Activated T-cell treated with anti-CD3 and anti-CD28 coated beads, Interleukin-2, amount 50 U/mL, for 4 hours (primary cell): Measurements from ENCODE around the gene MAPK8IP1. TPM values are rescaled to one million over a fixed set of nuclear protein-coding genes. Genes with fewer than 3 reads are reported as not detected.

Experiments used
- ATAC-seq, 2 donors: fragments of 200-7000 bp; cut with Tn5 transposase; one replicate each; pipeline ENCODE4 v1.10.0; 2021
- DNase-seq: peaks from one replicate; pipeline ENCODE4 v3.0.0-alpha.2; 2020
- H3K27me3 Mint-ChIP-seq: one replicate; pipeline ENCODE4 v1.8.0; 2021; ENCODE audit warnings: low read depth, mixed read lengths
- H3K36me3 Mint-ChIP-seq: one replicate; pipeline ENCODE4 v1.8.0; 2022; ENCODE audit warnings: mixed read lengths; ENCODE audit not compliant: insufficient read depth
- H3K4me1 Mint-ChIP-seq: one replicate; pipeline ENCODE4 v1.8.0; 2021; ENCODE audit warnings: low read depth, mixed read lengths
- H3K4me3 Mint-ChIP-seq: one replicate; pipeline ENCODE4 v1.8.0; 2021; ENCODE audit warnings: mild to moderate bottlenecking, moderate library complexity, mixed read lengths
- H3K9me3 Mint-ChIP-seq: one replicate; pipeline ENCODE4 v1.8.0; 2021; ENCODE audit warnings: mixed read lengths
- total RNA-seq, 3 donors: library from RNA; stranded (reverse); gene quantifications; one replicate each; pipeline ENCODE4 v1.2.1, GENCODE V29; 2021

Gene MAPK8IP1
- total RNA-seq, 3 donors from 2014 or later: 0.71 to 1.4 (median 0.87) TPM

DNA sequence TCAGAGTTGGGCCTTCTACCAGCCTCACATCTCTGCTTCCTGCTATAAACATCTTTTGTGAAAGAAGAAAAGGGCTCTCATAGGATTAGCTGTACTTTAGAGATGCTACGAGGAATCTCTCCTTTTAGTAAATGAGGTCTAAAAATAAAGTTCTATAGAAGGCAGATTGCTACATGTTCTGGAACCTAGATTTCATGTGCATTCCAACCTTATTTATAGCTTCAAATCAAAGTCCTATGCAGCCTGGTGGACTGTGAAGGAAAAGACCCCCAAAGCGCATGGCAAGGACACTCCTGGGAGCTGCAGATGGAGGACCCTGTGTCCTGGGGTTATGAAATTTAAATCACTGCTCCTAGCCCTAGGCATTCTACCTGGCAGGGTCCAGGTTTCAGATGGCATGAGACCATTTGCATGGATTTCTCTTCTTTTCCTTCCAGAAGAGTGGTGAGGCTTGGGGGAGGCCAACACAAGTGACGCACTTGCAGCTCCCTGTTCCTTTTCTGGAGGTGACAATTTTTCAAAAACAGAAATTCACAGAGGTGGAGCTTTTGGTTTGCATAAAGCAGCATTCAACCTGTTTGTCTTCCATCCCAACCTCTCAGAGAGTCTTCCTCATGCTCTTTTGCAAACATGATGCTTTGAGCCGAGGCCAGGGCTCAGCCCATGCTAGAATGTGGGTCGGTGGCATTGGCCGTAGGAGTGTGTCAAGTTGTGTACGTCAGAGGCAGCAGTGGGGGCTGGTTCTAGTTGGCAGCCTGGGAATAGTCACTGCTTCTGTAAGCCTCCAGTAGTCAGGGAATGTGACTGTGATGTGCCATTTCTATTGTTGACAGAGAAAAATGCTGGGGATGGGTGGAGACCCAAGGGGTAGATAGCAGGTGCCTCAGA lies 31.9 kb upstream of the MAPK8IP1 start:
- H3K9me3 Mint-ChIP-seq: no peaks in the 10 kb centered on the region
- H3K4me3 Mint-ChIP-seq: no peak overlapping the region
- no peaks in the 10 kb centered on the region for H3K27me3 Mint-ChIP-seq
- peaks cover 15% of the 10 kb centered on the region for H3K36me3 Mint-ChIP-seq
- DNase-seq: no peak
- peaks cover 31% of the 10 kb centered on the region for H3K4me1 Mint-ChIP-seq
- ATAC-seq: no peak

DNA sequence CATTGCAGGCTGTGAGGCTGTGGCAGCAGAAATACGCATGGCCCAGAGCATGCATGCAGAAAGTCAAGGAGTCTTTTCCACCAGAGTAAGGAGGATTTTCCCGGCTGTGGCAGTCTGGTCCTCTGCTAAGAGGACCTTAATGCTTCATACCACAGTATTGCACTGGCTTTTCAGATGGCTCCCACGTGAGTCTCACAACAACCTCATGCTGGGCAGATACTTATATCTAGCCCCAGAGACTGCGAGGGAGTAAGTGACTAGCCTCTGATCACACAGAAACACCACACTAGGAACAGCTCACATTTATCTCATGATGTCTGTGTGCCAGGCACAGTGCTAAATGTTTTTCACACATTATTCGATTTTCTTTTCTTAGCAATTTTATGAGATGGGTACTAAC lies 30.1 kb upstream of the MAPK8IP1 start:
- ATAC-seq (no peak), DNase-seq (no peak)
- H3K27me3 Mint-ChIP-seq: no peaks in the 10 kb centered on the region
- H3K4me3 Mint-ChIP-seq: no peak overlapping the region
- H3K36me3 Mint-ChIP-seq: peaks cover 21% of the 10 kb centered on the region
- H3K4me1 Mint-ChIP-seq: peaks cover 18% of the 10 kb centered on the region
- no peaks in the 10 kb centered on the region for H3K9me3 Mint-ChIP-seq

DNA sequence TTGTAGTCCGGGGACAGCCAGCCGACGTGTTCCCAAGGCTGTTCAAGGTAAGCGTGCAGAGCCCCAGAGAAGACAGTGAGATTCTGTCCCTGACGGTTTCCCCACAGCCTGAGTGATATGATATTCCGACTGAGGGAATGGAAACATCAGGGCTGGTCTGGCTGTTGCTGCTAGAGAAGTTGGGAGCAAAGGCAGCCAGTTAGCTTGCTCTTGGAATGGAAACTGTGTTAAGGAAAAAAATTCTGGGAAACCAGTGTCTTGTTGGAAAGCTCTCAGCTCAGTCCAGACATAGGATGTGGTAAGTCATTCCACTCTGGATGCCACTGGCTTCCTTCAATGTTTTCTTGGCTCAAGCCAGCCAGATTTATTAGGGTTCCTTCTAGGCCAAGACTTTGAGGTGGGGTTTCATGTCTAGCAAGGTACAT lies 29.4 kb upstream of the MAPK8IP1 start:
- peaks cover 27% of the 10 kb centered on the region for H3K36me3 Mint-ChIP-seq
- DNase-seq (no peak), ATAC-seq (no peak)
- no peak overlapping the region for H3K4me3 Mint-ChIP-seq
- peaks cover 12% of the 10 kb centered on the region for H3K4me1 Mint-ChIP-seq
- no peaks in the 10 kb centered on the region for H3K27me3 Mint-ChIP-seq
- H3K9me3 Mint-ChIP-seq: no peaks in the 10 kb centered on the region

DNA sequence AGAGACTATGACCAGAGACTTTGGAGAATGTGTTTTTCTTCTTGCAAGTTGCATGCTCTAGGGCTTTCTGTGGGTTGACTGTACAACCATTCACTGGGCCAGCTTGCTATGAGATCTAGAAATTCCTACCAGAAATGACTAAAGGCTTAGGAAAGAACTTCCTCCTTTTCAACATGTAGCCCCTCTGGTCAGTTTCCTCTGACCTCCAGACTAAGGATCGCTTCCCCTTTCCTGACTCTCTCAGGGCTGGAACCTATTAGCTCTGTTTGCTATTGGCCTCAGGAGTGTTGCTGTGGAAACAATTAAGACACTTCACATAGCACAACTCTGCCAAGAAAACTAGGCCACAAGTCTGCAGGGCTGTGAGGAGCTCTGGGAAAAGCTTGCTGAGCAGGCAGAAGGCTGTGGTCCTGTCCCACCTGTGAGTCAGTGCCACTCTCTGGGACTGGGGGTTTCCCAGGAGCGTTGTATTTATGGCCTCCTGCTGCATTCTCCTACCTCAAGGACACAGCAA lies 27.4 kb upstream of the MAPK8IP1 start:
- H3K9me3 Mint-ChIP-seq: no peaks in the 10 kb centered on the region
- no peak overlapping the region for H3K4me3 Mint-ChIP-seq
- H3K4me1 Mint-ChIP-seq: no peaks in the 10 kb centered on the region
- DNase-seq: no peak
- no peaks in the 10 kb centered on the region for H3K27me3 Mint-ChIP-seq
- no peak for ATAC-seq
- peaks cover 42% of the 10 kb centered on the region for H3K36me3 Mint-ChIP-seq

DNA sequence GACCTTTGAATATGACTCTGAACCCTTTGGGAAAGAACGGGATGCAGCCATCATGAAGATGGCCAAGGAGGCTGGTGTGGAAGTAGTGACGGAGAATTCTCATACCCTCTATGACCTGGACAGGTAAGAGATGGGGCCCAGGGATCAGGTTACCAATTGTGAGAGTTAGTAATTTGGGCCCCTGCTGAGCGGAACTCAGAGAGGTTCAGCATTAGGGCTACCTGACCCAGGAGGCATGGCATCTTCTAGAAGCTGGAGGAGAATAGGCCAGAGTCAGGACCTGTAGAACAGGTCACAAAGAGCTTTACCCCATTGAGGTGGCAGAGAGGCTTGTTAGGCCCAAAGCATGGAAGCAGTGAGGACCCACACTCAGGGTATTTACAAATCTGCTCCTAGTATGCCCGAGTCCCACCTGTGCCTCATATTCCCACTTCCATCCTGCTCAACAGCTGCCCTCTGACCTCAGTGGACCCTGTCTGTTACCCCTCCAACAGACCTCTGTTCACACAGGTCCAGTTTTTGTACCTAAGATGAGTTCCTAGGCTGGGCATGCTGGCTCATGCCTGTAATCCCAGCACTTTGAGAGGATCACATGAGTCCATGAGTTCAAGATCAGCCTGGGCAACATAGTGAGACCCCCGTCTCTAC lies 26.6 kb upstream of the MAPK8IP1 start:
- no peaks in the 10 kb centered on the region for H3K27me3 Mint-ChIP-seq
- no peak for DNase-seq
- peaks cover 45% of the 10 kb centered on the region for H3K36me3 Mint-ChIP-seq
- H3K4me3 Mint-ChIP-seq: no peak overlapping the region
- no peaks in the 10 kb centered on the region for H3K9me3 Mint-ChIP-seq
- H3K4me1 Mint-ChIP-seq: no peaks in the 10 kb centered on the region
- no peak for ATAC-seq

DNA sequence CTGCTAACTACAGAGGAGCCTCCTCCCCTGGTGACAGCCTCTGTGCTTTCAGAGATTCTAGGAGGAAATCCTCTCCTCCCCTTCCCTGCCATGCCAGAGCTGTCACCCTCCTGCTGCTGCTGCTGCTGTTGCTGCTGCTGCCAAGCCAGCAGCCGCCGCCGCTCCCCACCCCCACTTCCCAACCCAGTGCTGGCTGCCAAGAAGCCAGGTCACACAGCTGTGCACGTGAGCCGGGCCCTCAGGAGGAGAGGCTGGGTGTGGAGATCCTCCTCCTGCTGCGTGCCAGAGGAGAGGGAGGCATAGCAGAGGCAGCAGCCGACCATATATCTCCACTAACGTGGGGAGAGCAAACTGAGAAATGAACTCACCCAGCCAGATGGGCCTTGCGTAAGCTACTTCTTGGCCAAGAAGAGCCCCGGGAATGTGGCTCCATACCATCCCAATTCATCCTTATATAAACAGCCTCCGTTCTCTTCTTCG lies 25.8 kb upstream of the MAPK8IP1 start:
- H3K27me3 Mint-ChIP-seq: no peaks in the 10 kb centered on the region
- no peak for ATAC-seq
- DNase-seq: no peak
- no peak overlapping the region for H3K4me3 Mint-ChIP-seq
- no peaks in the 10 kb centered on the region for H3K4me1 Mint-ChIP-seq
- no peaks in the 10 kb centered on the region for H3K9me3 Mint-ChIP-seq
- H3K36me3 Mint-ChIP-seq: peaks cover 46% of the 10 kb centered on the region

DNA sequence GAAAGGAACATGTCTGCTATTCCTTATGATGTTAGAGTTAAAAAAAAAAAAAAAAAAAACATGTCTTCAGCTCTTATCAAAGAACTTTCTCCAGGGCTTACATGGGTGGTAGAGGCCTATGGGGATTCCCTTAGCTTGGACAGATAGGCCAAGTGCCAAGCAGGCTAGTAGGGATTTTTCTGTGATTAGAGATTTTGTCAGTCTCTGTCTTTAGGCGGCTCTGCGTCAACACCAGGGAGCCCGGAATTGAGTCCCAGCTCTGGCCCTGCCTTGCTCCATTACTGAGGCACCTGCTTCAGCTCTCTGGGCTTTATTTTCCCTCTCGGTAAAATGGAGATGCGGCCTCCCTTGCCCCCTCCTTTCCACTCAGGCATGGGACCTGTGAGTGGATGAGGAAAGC lies 25.1 kb upstream of the MAPK8IP1 start:
- peaks cover 48% of the 10 kb centered on the region for H3K36me3 Mint-ChIP-seq
- H3K4me3 Mint-ChIP-seq: no peak overlapping the region
- H3K4me1 Mint-ChIP-seq: no peaks in the 10 kb centered on the region
- H3K9me3 Mint-ChIP-seq: no peaks in the 10 kb centered on the region
- ATAC-seq (no peak), DNase-seq (no peak)
- H3K27me3 Mint-ChIP-seq: no peaks in the 10 kb centered on the region

DNA sequence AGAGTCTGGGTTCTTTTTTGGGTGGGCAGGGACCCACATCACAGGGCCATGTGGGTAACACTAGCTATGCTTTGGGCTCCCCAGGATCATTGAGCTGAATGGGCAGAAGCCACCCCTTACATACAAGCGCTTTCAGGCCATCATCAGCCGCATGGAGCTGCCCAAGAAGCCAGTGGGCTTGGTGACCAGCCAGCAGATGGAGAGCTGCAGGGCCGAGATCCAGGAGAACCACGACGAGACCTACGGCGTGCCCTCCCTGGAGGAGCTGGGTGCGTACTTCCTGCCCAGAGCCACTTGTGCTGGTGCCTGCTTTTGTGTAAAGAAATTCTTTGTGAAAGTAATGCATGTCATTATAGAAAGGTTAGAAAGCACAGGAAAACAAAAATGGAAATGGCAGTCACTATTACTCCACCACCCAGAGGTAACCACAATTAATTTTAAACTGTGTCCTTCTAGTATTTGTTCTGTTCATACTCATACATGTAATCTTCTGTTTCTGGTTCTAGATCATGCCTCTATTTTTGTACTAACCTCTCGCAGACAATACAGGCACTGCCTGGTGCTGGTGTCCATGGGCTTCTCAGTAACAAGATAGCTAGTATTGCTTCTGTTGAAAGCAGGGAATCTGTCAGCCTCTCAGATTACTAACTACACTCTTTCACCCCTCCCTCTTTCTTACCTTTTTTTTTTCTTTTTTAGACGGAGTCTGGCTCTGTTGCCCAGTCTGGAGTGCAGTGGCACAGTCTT lies 24.5 kb upstream of the MAPK8IP1 start:
- Mint-ChIP-seq H3K4me1 (no peaks in the 10 kb centered on the region), H3K4me3 (no peak overlapping the region), H3K36me3 (peaks cover 51% of the 10 kb centered on the region), H3K9me3 (no peaks in the 10 kb centered on the region), H3K27me3 (no peaks in the 10 kb centered on the region)
- DNase-seq: no peak
- no peak for ATAC-seq

DNA sequence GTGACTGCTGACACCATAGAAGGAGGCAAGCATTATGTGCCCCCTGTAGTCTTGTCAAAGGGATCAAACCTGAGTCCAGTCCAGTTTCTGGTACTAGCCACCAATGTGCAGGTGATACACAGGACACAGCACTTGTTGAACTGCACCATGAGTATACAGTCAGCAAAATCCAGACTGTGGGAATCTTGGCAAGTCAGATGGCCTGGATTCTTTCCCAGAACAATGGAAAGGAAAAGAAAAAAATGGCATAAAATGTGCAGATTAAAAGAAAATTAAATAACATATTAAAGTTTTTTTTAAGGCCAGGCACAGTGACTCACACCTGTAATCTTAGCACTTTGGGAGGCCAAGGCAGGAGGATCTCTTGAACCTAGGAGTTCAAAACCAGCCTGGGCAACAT lies 21.4 kb upstream of the MAPK8IP1 start:
- Mint-ChIP-seq H3K9me3 (no peaks in the 10 kb centered on the region), H3K27me3 (no peaks in the 10 kb centered on the region), H3K4me1 (no peaks in the 10 kb centered on the region), H3K36me3 (peaks cover 56% of the 10 kb centered on the region), H3K4me3 (no peak overlapping the region)
- no peak for ATAC-seq
- no peak for DNase-seq

DNA sequence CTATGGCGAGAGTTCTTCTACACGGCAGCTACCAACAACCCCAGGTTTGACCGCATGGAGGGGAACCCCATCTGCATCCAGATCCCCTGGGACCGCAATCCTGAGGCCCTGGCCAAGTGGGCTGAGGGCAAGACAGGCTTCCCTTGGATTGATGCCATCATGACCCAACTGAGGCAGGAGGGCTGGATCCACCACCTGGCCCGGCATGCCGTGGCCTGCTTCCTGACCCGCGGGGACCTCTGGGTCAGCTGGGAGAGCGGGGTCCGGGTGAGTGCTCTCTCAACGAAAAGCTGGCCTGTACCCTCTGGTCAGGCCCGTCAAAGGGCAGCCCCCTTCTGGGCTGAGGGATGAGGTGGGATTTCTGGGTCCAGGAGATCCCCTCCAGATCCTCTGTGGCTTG lies 15.9 kb upstream of the MAPK8IP1 start:
- Mint-ChIP-seq H3K27me3 (no peaks in the 10 kb centered on the region), H3K9me3 (no peaks in the 10 kb centered on the region), H3K4me1 (no peaks in the 10 kb centered on the region), H3K4me3 (no peak overlapping the region), H3K36me3 (peaks cover 57% of the 10 kb centered on the region)
- no peak for ATAC-seq
- DNase-seq: no peak

DNA sequence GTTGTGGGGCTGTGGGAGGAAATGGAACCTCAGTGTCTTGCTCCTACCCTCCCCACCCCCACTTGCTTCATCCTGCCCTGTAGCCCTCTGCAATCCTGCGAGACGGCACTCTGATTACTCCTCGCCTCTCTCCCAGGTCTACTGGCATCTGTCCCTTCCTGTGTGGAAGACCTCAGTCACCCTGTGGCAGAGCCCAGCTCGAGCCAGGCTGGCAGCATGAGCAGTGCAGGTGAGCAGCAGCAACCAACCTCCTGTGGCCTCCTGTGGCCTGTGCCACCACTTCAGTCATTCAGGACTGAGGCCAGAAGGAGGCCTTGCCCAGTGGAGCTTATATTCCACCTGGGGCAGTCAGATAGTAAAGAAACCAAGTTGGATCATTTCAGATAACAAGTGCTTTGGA lies 14.7 kb upstream of the MAPK8IP1 start:
- DNase-seq: no peak
- Mint-ChIP-seq H3K27me3 (no peaks in the 10 kb centered on the region), H3K4me3 (no peak overlapping the region), H3K4me1 (no peaks in the 10 kb centered on the region), H3K36me3 (peaks cover 55% of the 10 kb centered on the region), H3K9me3 (no peaks in the 10 kb centered on the region)
- ATAC-seq: no peak

DNA sequence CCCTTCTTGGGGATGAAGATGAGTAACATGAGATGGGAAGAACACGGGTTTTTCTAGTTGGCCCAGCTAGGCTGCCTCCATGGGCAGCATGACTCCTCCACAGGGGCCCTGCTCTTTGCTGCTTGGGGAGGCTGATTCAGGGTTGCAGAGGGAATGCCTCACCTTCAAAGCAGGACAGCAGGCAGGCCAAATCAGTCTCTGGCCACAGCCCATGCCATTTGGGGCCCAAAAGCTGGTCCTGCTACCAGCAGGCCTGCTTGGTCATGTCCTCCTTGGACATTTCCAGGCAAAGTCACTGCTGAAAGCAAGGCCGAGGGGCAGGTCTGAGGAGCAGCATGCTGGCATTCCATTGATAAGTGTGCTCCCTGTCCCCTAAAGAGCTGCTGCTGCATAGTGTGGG lies 13.8 kb upstream of the MAPK8IP1 start:
- no peaks in the 10 kb centered on the region for H3K9me3 Mint-ChIP-seq
- no peaks in the 10 kb centered on the region for H3K4me1 Mint-ChIP-seq
- H3K36me3 Mint-ChIP-seq: peaks cover 51% of the 10 kb centered on the region
- DNase-seq (no peak), ATAC-seq (no peak)
- H3K4me3 Mint-ChIP-seq: no peak overlapping the region
- no peaks in the 10 kb centered on the region for H3K27me3 Mint-ChIP-seq

DNA sequence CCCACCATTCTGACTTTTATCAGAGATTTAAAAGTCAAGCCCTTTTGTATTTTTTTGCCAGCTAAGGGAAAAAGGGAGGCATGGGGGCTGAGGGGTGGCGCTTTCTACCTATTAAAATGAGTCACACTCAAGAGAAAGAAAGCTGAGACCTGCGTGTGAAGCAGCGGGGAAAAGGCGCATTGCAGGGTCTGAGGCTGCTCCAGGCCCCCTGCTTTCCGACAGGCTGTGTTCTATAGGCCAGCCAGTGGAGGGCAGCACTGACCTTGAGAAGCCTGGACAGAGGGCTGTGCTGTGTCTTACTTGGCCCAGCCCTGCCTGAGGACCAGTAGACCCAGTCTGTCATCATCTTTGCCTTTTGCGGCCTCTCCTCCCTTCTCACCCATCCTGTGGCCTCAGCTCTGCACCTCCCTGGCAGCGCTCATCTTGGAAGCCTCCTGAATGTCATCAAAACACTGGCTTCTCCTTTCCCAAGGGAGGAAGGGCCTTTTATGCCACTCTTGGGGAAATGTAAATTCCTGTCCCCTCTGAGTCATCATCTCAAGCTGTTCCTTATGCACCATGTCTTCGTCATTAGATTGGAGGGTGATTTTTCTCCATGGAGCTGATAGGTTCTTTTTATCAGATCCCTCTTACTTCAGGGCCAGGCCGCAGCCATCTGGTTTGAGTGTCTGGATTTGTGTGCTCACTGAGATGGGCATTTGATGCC lies 12.6 kb upstream of the MAPK8IP1 start:
- H3K4me3 Mint-ChIP-seq: no peak overlapping the region
- DNase-seq (no peak), ATAC-seq (peak; percentile 46 to 58)
- H3K27me3 Mint-ChIP-seq: no peaks in the 10 kb centered on the region
- H3K36me3 Mint-ChIP-seq: peaks cover 52% of the 10 kb centered on the region
- H3K9me3 Mint-ChIP-seq: no peaks in the 10 kb centered on the region
- no peaks in the 10 kb centered on the region for H3K4me1 Mint-ChIP-seq

DNA sequence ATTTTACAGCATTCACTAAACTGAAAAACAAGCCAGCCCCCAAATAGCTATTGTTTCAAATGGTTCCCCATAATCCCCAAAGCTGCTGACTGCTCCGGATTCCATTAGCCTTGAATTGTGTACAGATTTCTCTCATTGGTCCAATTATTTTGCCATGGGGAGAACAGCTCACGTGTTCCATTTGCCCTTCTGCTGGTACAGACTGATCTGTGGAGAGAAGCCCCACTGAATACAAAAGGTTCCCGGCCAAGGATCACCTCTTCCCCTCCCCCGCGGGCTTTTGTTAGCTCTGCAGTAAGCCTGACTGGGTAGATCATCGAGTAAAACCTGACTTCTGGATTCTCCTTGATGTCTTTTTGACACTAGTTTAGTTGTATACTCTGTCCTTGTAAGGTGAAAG lies 9.1 kb upstream of the MAPK8IP1 start:
- H3K9me3 Mint-ChIP-seq: no peaks in the 10 kb centered on the region
- no peaks in the 10 kb centered on the region for H3K4me1 Mint-ChIP-seq
- H3K27me3 Mint-ChIP-seq: no peaks in the 10 kb centered on the region
- no peak overlapping the region for H3K4me3 Mint-ChIP-seq
- no peak for ATAC-seq
- DNase-seq: no peak
- peaks cover 48% of the 10 kb centered on the region for H3K36me3 Mint-ChIP-seq
